Stimulated activated CD4-positive, alpha-beta T cell treated with anti-CD3 and anti-CD28 coated beads, Interleukin-4, amount 100 ng/mL, for 24 hours (primary cell): ENCODE results near the gene DPH6.
"Not testable (repeated sequence)": the region's sequence is repeated elsewhere in the genome, so short reads cannot be mapped to it uniquely, and the experiment has no call there.

ENCODE experiments used
- DNase-seq: peaks from one replicate; pipeline ENCODE4 v3.0.0-alpha.2; 2020

The DPH6 gene, protein sequence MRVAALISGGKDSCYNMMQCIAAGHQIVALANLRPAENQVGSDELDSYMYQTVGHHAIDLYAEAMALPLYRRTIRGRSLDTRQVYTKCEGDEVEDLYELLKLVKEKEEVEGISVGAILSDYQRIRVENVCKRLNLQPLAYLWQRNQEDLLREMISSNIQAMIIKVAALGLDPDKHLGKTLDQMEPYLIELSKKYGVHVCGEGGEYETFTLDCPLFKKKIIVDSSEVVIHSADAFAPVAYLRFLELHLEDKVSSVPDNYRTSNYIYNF

DNA sequence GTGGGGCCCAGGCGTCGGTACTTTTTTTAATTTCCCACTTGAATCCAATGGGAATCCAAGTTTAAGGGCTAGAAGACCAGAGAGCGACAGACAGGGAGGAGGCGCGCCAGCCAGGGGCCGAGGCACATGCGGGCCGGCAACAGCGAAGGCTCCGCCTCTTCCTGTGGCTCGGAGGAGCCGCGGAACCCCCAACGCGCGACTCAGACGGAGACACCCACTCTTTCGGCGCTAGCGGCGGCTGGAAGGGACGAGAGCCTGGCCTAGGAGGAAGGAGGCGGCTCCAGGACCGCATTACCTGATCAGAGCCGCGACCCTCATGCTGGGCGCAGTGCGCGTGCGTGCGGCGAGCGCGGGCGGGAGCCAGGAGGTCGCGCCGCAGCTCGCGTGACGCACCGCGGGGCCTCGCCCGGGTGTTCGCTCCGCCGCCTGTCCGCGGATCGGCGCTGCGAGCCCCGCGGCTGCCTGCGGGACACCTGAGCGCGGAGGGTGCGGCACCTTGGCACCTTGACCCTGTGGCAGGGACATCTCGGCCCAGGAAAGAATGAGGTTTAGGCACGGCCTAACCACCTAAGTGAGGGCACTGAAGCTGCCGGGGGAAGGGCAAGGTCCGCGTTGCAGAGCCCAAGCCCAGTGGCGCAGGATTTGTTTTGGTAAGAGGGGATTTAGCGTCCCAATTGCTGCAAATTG lies at the start of gene DPH6:
DPH6 (minus strand) TSS at position 342 of the 687 bp plus-strand sequence; CDS start at position 318, 24 bp downstream.
- peak; percentile 88 for DNase-seq

DNA sequence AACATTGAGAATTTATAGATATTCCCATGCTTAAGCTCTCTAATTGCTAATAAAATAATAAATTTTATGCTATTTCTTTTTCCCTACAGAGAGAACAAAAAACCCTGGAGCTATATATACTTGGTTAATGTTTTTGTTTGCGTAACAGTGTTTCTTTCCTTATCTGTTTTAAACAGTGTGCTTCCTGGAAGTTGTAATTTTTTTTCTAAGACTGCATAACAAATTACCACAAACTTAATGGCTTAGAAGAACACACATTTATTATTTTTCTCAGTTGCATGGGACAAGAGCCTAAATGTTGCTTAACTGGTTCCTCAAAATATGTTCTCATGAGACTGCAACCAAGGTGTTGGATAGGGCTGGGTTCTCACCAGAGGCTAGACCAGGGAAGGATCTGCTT lies 49.7 kb upstream of the DPH6 start:
- DNase-seq, result no peak

DNA sequence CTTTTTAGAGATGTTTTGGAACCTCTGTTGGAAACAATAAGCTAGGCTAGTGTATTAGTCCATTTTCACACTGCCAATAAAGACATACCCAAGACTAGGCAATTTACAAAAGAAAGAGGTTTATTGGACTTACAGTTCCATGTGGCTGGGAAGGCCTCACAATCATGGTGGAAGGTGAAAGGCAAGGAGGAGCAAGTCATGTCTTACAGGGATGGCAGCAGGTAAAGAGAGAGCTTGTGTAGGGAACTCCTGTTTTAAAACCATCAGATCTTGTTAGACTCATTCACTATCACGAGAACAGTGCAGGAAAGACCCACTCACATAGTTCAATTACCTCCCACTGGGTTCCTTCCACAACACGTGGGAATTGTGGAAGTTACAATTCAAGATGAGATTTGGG lies 46.0 kb upstream of the DPH6 start:
- not testable (repeated sequence) for DNase-seq

DNA sequence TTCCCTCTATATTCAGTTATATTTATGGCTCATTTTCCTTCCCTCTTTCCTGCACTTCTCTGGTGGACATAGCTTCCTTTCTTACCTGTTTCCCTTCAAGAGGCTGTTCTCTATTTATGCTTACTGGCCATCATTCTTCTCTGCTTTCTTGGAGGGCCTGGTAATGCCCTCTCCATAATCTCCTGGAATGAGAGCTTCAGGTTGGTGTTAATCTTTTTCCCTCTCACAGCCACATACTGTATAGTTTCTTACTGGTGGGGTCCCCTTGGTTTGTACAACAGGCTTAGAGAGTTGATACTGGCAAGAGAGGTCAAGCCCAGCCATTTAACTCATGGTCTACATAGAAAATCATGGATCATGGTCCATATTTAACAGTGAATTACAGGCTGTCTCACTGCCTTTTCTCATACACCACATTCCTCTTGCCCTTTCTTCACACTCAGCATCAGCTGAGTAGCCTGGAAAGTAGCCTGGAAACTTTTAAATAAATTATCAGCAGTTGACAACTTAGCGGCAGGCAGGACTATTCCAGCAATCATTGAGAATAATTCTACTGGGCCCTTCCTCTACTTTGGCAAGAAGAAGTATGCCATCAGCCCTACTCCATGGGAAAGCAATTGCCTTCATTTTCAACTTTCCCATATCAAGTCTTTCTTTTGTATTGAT lies 38.0 kb upstream of the DPH6 start:
- no peak for DNase-seq

DNA sequence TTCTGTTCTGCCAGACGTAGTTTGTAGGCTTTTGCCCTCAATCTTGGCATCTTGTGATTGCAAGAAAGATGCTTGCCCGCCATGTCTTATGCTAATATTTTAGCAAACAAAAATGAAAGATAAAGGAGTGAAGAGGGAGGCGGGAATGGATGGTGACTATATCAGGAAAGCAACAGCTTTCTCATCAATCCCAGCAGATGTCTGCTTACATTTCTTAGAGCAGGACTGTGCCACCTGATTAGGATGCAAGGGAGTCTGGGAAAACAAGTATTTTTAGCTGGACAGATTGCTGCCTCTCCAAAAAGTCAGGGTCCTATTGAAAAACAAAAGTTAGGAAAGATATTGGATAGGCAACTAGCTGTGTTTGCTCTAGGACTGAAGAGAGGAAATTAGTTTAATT lies 34.6 kb upstream of the DPH6 start:
- DNase-seq, result no peak

DNA sequence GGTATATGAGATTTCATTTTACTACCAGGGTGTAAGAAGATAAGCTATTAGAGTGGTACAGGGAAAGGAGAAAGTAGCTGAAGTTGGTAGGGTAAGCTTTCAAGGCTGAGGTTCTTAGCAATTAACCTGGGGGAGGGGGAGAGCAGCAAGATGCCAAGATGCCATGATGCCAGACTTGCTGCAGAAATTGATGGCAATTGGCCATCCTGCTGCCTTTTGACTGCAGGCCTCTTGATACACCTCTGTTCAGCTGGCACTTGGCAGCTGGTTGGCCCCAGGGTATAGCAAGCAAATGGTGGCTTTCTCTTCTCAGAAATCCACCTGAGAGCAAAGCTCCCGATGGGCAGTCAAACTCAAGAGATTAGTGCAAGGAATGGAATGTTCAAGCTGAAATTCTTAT lies 21.4 kb upstream of the DPH6 start:
- no peak for DNase-seq

DNA sequence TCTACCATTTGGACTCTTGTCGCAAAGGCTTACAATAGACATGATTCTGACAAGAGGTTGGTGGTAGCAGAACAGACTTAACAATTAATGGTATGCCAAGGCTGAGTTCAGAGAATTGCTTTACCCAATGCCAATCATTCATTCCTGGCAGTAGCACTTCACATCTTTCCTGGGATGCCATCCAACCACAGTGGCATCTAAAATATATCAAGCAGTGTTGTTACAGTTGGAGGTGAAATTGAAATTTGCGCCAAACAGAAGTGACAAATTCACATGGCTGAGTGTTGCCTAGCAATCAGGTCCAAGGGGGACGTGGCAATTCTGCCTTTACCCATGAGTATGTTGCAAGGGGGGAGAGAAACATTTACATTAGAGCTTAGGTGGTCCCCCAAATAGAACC lies 21.0 kb upstream of the DPH6 start:
- no peak for DNase-seq

DNA sequence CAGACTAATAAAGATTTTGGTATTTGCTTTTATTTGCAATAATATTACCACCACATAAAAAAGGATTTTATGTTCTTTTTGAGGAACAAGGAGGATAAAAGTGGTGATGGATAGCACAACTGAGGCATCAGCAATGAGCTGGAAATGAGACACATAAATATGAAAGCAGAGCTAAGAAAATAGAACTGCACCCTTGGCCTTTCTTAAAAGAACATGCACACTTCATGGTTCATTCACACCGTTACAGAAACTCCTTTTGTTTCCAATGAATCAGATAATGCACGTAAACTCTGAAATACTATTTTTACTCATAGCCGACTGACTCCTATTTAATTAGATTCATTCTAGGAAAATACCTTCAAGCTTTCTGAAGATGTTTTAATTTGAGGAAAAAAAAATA lies 19.9 kb upstream of the DPH6 start:
- no peak for DNase-seq

DNA sequence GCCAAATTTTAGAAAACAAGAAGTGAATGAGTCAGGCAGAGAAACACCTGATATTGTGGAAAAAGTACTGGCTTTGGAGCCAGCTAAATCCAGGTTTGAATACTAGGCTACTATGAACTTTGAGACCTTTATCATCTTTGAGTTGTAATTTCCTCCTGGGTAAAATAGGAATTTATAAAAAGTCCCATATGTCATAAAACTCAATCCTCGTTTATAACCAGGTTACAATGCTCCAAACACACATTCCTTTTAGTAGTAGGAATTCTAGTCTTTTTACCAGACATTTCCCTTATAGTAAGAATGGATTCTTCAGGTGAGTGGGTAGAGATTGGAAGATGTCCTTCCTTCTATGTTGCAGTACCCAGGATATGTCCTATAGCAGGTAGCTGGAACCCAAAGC lies 16.7 kb upstream of the DPH6 start:
- no peak for DNase-seq

DNA sequence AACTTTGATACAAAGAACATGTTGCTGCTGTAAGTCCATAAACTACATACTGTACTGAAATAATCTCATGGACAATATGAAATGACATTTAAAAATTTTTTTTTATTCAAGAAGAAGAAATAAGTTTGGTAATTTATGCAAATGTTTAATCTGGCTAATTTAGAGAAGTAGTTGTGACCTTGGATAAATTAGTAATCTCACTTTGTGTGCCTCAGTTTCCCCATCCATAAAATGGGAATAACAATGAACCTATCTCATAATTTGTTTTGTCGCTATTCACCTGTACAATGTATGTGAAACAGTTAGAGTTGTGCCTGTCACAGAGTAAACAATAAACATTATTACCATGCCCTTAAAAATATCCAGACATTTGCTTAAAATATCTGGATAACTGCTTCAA lies 15.3 kb upstream of the DPH6 start:
- DNase-seq, result no peak

DNA sequence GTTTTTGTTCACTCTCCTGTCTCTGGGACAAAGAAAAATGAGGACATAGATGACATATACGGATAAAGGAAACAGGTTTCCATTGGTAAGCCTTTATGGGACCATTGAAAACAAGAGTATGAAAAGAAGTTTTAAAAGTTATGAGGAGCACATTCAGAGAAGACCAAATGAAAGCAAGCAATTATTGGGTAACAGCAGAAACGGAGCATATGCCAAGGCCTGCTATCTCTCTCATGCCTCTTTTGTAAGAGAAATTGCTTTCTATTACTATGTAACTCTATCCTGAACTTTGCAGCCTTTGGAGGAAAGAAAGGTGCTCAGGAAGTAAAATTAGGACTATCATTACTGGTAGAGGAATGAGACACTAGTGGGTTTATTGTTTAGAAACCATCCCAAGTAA lies 14.9 kb upstream of the DPH6 start:
- no peak for DNase-seq

DNA sequence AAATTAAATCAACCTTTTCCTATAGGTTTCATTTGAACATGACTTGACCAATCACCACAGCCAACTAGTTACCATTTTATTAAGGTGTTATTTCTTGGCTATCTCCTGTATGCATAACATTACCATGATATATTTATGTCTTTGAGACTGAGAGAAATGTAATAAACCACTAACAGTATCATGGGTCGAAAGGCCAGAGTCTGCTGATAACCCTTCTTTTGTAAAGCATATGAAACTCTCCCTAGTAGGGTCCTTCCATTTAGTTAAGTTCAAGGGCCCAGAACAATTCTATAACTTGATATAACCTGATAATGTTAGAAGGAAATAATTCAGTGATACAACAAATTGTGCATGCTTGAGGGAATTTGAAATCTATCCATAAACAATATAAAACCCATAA lies 14.3 kb upstream of the DPH6 start:
- DNase-seq, result no peak

DNA sequence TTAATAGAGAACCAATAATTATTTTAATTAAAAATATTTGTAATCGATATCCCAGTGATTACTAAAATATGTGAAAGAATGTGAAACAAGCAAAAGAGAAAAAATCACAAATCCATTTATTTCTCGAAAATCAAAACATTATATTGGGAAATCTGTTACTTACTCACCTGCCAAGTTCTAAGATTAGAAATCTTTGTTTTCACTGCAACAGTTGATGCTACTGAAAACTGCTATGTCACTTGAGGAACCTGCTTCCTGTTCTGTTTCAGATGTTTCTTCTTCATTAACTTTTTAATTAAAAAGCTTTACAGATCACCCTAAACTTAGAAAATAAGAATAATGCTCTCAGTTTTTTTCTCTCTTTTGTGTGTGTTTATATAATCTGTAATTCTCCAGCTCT lies 13.7 kb upstream of the DPH6 start:
- DNase-seq, result no peak

DNA sequence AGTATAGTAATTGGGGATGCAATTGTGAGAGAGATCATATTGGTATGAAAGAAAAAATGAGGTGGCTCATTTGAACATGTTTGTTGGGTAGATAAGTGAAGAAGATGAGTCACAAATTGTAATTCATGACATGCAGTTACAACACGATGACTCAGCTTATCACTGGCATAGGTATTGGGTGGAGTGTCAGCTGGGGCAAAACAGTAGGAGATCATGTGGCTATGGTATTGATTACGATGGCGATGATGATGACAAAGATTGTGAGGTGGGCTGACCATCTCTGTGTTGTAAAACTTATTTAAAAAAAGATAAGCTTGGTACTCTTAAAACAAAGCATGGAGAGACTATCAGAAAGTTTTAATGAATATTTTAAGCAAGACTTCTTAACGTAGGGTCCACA lies 11.6 kb upstream of the DPH6 start:
- DNase-seq, result no peak

DNA sequence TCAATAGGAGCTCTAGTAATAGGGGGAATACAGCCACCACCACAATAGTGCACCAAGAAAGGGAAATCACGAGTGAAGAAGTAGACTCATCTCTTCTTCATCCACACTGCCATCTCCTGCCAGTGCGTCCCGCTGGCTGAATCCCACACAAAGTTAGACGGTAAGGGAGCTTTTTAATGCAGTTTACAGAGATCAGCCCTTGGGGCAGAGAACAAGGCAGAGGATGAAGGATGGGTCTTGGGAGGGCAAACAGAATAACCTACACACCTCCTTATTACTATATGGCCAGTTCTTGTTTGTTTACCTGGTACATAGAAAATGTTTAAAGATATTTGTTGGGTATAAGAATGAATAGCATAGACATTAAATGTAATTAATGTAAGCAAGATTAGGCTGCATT lies 11.0 kb upstream of the DPH6 start:
- no peak for DNase-seq

DNA sequence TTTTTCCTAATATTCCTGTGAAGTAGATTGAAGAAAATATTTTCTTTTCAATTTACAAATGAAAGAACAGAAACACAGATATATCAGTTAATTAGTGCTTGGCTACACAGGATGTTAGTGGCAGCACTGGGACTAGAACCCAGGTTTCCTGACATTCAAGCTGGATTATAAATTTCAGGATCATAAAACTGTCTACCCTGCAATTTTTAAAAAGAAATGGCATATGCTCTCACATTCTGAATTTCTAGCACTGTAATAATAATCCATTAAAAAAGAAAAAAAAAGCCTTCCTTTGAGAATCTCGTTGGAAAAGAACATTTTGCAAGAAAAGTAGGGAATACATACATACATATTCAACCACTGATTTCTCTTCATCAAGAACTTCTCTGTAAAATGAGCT lies 9.3 kb upstream of the DPH6 start:
- no peak for DNase-seq

DNA sequence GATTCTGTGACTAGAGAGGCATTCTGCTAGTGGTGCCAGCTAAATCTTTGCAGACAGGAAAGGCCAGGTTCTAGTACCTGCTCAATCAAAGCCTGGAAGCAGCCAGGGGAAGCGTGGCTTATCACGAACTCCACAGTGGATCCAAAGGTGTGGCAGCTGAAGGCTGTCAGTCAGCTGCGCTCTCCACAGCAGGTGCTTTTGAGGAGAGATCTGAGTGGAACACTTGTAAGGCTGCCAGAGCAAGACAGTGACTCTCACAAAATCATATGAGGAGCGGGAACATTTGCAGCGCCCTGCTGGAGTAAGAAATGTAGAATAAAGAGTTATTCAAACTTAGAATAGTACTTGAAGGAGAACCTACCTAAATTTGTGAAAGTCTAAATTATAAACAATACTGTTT lies 5.0 kb upstream of the DPH6 start:
- DNase-seq, result no peak

DNA sequence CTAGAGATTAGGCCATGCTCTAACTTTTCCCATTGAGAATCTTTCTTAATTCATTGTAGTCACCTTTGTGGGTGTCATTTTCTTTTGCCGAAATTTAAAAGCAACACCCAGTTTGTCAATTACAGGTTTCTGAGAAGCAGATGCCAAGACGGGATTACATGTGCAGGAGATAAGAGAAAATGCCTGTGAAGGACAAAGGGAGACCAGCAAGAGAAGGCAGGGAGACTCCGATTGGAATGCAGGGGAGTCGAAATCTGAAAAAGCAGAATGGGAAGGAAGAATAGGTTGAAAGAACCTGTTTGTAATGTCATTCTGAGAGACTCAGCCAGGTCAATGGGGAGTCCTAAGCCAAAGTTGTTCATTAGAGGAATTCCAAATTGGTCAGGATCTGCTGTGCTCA lies 3.6 kb upstream of the DPH6 start:
- no peak for DNase-seq

DNA sequence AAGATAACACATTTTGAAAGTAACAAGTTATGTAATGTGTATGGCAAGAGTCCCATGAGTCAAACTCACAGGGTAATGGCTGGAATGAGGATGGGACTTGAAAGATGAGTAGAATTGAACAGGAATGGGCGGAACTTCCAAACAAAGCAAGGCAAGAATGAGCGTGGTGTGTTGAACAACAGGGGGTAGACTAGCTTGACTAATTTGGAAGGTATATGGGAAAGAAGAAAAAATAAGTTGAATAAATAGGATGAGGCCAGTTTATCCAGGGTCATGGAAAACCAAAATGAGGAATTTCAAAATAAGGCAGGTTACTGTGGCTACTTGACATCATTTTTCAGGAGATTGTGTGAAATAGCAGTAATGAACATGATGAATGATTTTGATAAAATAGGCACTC lies 2.5 kb upstream of the DPH6 start:
- DNase-seq, result no peak

DNA sequence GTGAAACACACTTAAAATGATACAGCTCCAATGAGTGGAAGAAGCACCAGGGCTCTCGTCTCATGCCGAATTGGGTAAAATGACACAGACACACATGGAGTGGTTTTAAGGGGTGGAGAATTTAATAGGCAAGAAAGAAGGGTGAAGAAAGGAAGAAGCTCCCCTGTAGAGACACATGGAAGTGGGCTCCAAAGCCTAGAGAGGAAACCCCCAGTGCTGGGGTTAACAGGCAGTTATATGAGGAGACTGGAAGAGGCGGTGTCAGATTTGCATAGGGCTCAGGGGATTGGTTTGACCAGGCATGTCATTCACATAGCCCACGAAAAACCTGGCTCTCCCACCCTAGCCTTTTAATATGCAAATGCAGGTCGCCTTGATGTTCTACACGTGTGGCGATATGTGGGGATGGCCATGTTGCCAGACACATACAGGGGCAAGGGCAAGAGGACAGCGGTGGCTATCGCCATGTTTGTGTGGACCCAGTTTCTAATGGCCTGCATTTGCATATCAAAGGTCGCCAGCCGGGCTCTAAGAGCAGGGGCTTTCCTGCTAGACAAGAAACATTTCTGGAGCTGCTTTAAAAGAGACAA lies 1.9 kb upstream of the DPH6 start:
- DNase-seq, result no peak

DNA sequence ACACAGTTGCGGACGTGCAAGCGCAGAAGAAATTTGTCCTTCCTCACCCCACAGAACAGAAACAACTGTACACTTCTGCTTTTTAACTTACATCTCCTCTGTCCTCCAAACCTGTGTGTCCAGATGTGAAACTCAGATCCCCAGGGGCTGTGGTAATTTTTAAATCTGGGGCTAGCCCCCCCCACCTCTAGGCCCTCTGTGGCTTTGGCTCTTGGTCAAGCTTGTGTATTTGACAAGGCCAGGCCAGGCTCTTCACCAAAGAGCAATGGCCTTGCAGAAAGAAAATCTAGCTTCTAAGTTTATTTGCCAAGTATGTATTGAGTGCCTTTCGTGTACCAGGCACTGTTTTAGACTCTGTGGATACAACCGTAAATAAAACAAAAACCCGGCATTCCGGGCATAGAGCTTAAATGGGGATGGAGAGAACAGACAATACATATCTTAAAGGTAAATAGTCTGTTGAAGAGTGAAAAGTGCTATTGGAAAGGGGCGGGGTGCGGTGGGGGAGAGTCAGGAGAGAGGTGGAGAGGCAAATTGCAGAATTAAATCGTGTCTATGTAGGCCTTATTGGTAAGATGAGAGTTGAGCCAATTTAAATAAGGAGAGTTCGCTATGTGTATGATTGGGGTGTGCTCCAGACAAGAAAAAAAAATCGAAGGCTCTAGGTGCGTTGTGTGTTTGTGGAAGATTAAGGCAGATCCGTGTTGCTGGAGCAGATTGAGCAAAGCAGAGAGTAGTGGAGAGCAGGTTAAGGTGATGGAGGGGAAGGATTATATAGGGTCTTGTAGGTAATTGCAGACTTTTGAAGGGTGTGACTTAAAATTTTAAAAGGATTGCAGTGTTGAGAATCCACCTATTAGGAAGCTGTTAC lies 781 bp upstream of the DPH6 start:
- no peak for DNase-seq

DNA sequence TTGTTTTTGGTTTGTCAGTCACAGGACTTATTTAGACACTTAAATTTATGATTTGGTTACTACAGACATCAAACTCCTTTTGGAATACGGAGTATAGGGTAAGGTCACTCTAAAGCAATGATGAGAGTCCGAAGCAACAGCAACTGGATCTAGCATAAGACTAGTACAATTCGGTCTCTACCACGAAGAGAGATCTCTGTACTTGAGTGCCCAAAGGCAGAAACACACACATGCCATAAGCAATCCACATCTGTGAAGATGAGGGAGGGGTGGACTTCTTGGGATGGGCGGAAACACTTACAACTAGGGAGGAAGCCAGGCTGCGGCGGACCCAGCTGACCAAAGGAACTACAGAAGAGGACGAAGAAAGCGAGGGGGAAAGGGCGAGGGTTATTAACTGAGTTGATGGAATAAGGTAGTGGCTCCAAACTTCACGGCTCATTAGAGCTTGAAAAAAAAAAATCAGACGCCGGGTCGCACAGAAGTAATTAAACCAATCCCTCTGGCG lies 595 bp downstream of the DPH6 start:
- DNase-seq, result peak; percentile 28

DNA sequence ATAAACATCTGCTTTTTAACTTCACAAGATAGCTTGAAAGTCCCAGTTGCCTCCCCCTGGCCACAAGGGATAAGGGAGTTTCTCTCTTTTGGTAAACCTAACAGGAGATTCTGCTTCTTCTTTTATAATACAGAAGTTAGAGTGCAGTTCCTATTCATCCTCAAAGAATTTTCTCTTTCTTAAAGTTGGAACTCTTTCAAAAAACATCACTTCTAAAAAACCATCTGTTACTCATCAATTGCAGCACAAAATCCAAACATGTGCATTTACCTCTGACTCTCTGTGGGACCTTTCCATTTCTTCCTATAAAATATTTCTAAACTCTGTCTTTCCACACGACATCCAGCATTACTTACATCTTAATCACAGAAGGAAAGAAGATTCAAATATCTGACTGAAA lies 5.1 kb downstream of the DPH6 start:
- no peak for DNase-seq
